C4-2B (cell line): ENCODE results near the gene EXOC6B.

Source experiments
- CTCF ChIP-seq: fragments of 450-650 bp; conservative IDR thresholded peaks from 2 replicates; pipeline ENCODE4 v1.5.1; 2017; ENCODE audit warnings: mild to moderate bottlenecking
- ZFX ChIP-seq: fragments of 450-650 bp; IDR thresholded peaks from 2 replicates; pipeline ENCODE4 v1.6.1; 2017

DNA sequence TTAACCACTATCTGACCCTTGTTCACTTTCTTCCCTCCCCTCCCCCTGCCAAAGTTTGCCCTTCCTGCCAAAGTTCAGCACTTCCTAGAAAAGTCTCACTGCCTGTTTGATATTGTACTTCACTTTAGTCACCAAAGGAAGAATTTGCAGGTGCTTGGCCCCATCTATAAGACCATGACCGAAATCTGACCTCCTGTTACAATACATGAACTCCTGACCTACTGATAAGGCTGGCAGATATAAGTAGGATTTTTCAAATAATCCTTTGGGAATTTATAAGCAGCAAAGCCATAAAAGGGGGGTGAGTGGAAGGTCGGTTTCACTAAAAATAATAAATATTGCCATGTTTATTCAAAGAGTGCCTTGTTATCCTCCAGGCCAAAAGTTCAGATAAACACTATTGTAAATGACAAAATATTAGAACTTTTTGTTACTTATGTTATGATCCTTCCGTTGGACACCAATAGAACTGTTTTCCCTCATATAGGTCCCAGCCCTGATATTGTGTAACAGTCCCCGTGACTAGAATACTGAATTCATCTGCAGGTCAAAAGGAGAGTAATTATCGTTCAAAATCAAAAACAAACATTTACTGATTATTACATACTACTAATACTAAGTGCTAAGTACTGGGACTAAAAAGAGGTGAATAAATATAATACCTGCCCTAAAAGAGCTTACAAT is 277.6 kb downstream of the EXOC6B start:
- no peak for TF ChIP-seq CTCF
- no peak for TF ChIP-seq ZFX
